HepG2 (cell line): ENCODE results near the gene MYO18A. TPM values are rescaled to one million over a fixed set of nuclear protein-coding genes. Genes with fewer than 3 reads are reported as not detected.

ENCODE experiments used
- ATAC-seq: fragments of 200-7000 bp; cut with Tn5 transposase; 3 replicates; pipeline ENCODE4 v1.9.1; 2020; ENCODE audit warnings: mild to moderate bottlenecking, moderate library complexity
- BruUV-seq: library from RNA; stranded (reverse); fragments of 400-500 nt; replicated peaks from 2 replicates; lab custom pipeline; 2021; lab: Mats Ljungman, UMichigan
- CTCF ChIA-PET: fragments of 300-600 bp; formaldehyde crosslinking; extraction: SDS; loops from one replicate; lab custom pipeline; 2021; ENCODE audit warnings: low total read pairs, inconsistent platforms, low intra/inter-chr PET ratio; lab: Yijun Ruan, JAX
- POLR2A ChIA-PET: fragments of 350-600 bp; sonication (Branson Sonifier 250); formaldehyde crosslinking; loops from one replicate; lab custom pipeline; 2020; ENCODE audit warnings: antibody characterized with exemption, inconsistent platforms; lab: Yijun Ruan, JAX
- DNase-seq: peaks from one replicate; pipeline ENCODE4 v3.0.0-alpha.2; 2015; ENCODE audit warnings: low spot score
- FAIRE-seq: peaks from 3 replicates; lab custom pipeline; 2011; peaks lifted over from hg19 to GRCh38; lab: Jason Lieb, UNC
- H2AFZ ChIP-seq: one replicate; pipeline ENCODE4 v1.6.1; 2011; ENCODE audit warnings: low read length, inconsistent platforms
- H3K27ac ChIP-seq: fragments of 300-600 bp; 3 replicates; pipeline ENCODE4 v1.8.0; 2011; ENCODE audit warnings: mixed run types, mild to moderate bottlenecking, mixed read lengths, low read length, inconsistent platforms; ENCODE audit not compliant: insufficient read depth; ENCODE audit errors: extremely low read length
- H3K27me3 ChIP-seq, 2 experiments: fragments of 200-600 bp in 1 of 2; 2 replicates in 1 of 2; 3 replicates in 1 of 2; pipeline versions ENCODE4 v1.6.0 to v1.8.0; 2011; ENCODE audit warnings: low read length in 2 of 2, mild to moderate bottlenecking in 2 of 2, moderate library complexity in 2 of 2, inconsistent platforms in 1 of 2; ENCODE audit not compliant: insufficient read depth in 2 of 2, control insufficient read depth in 1 of 2
- H3K36me3 ChIP-seq, 2 experiments: fragments of 200-600 bp in 1 of 2; replicated peaks in 1 of 2; 2 replicates in 1 of 2; 3 replicates in 1 of 2; pipeline versions ENCODE4 v1.5.1 to v1.8.0; 2011; ENCODE audit warnings: low read length in 2 of 2, inconsistent platforms in 1 of 2; ENCODE audit not compliant: insufficient read depth in 2 of 2, control insufficient read depth in 1 of 2
- H3K4me1 ChIP-seq: 2 replicates; pipeline ENCODE4 v1.5.1; 2012; ENCODE audit warnings: low read length, inconsistent platforms; ENCODE audit not compliant: insufficient read depth
- H3K4me2 ChIP-seq: 2 replicates; pipeline ENCODE4 v1.6.0; 2011; ENCODE audit warnings: low read depth, low read length, inconsistent platforms
- H3K4me3 ChIP-seq, 3 experiments: fragments of 200-600 bp in 1 of 3; sonication (generic), shearing (Covaris generic) in 1 of 3; replicated peaks in 1 of 3; 2 replicates each; pipeline ENCODE4 v1.5.1; 2011 to 2016; ENCODE audit warnings: low read length in 3 of 3, inconsistent platforms in 2 of 3, low read depth in 2 of 3, mild to moderate bottlenecking in 2 of 3, control low read depth in 1 of 3, mixed read lengths in 1 of 3; ENCODE audit not compliant: insufficient read depth in 1 of 3
- H3K79me2 ChIP-seq: one replicate; pipeline ENCODE4 v1.6.1; 2011; ENCODE audit warnings: low read length, inconsistent platforms; ENCODE audit not compliant: insufficient read depth
- H3K9ac ChIP-seq: 2 replicates; pipeline ENCODE4 v1.6.0; 2011; ENCODE audit warnings: mild to moderate bottlenecking, low read depth, low read length, inconsistent platforms; ENCODE audit not compliant: insufficient read depth
- H3K9me3 ChIP-seq: 2 replicates; pipeline ENCODE4 v1.5.1; 2012; ENCODE audit warnings: mild to moderate bottlenecking, low read length
- H4K20me1 ChIP-seq: 2 replicates; pipeline ENCODE4 v1.6.0; 2011; ENCODE audit warnings: inconsistent platforms, mild to moderate bottlenecking, low read length, moderate library complexity; ENCODE audit not compliant: insufficient read depth
- NFATC3 ChIP-seq: sonication (generic); formaldehyde crosslinking; IDR thresholded peaks from 2 replicates; pipeline ENCODE4 v1.5.1; 2020; ENCODE audit warnings: mild to moderate bottlenecking, missing genetic modification reagents
- PAWR ChIP-seq: sonication (generic); formaldehyde crosslinking; IDR thresholded peaks from 2 replicates; pipeline ENCODE4 v1.4.0; 2020; ENCODE audit warnings: missing genetic modification reagents, mild to moderate bottlenecking, borderline replicate concordance
- PCBP1 ChIP-seq: fragments of 200-400 bp; formaldehyde crosslinking; IDR thresholded peaks from 2 replicates; pipeline ENCODE4 v1.6.1; 2017; ENCODE audit warnings: mild to moderate bottlenecking, low read depth, low read length, borderline replicate concordance
- ZBTB42 ChIP-seq: sonication (generic); formaldehyde crosslinking; IDR thresholded peaks from 2 replicates; pipeline ENCODE4 v1.5.0; 2020; ENCODE audit warnings: mild to moderate bottlenecking, missing genetic modification reagents
- ZNF160 ChIP-seq: sonication (generic); formaldehyde crosslinking; IDR thresholded peaks from 2 replicates; pipeline ENCODE4 v1.8.0; 2022; ENCODE audit warnings: mild to moderate bottlenecking, inconsistent platforms, missing genetic modification reagents
- ZNF224 ChIP-seq: sonication (generic); formaldehyde crosslinking; IDR thresholded peaks from 2 replicates; pipeline ENCODE4 v1.5.0; 2020; ENCODE audit warnings: mild to moderate bottlenecking, missing genetic modification reagents
- ZNF644 ChIP-seq: IDR thresholded peaks from 2 replicates; pipeline ENCODE4 v1.6.1; 2016; ENCODE audit warnings: low read depth
- ZNF713 ChIP-seq: sonication (generic); formaldehyde crosslinking; IDR thresholded peaks from 2 replicates; pipeline ENCODE4 v1.4.0; 2020; ENCODE audit warnings: mild to moderate bottlenecking, missing genetic modification reagents
- ZNF788 ChIP-seq: sonication (generic); formaldehyde crosslinking; IDR thresholded peaks from 2 replicates; pipeline ENCODE4 v1.5.0; 2020; ENCODE audit warnings: mild to moderate bottlenecking, missing genetic modification reagents, borderline replicate concordance
- ZNF841 ChIP-seq: sonication (generic); formaldehyde crosslinking; IDR thresholded peaks from 2 replicates; pipeline ENCODE4 v1.8.1; 2023; ENCODE audit warnings: missing genetic modification reagents, borderline replicate concordance
- WGBS: methylation state at CpG from one replicate; pipeline ENCODE4 v1.1.6; 2017; ENCODE audit warnings: low lambda C conversion rate; 5-methylcytosine and 5-hydroxymethylcytosine counted together
- in situ Hi-C: cut with HindIII; loops from 2 replicates; pipeline ENCODE4 v1.10.0; 2017; ENCODE audit warnings: low pct_unique_long_range_greater_than_20kb; ENCODE audit not compliant: extremely low pct_ligation_motif_present
- intact Hi-C: fragments of 100-400 bp; cut with micrococcal nuclease; formaldehyde crosslinking; loops from one replicate; pipeline ENCODE4 v1.10.0; 2022; ENCODE audit not compliant: unreplicated experiment
- polyA plus RNA-seq, 8 experiments: library from polyadenylated mRNA; depleted of rRNA in 3 of 8; stranded (reverse) in 7 of 8; unstranded in 1 of 8; fragments of >200 nt; fragmentation: Illumina TruSeq in 4 of 8; extraction: Trizol in 4 of 8; gene quantifications; 2 replicates each; pipeline versions ENCODE4 v1.2.1 to v1.2.3, GENCODE V29; 2011 to 2016; ENCODE audit warnings: low read depth in 4 of 8, missing spikeins in 1 of 8, mixed read lengths in 1 of 8; ENCODE audit not compliant: insufficient read depth in 1 of 8
- total RNA-seq, 5 experiments: library from RNA; depleted of rRNA; stranded (reverse); fragments of >200 nt; fragmentation: Illumina TruSeq; extraction: Trizol; gene quantifications; 2 replicates each; pipeline ENCODE4 v1.2.3, GENCODE V29; 2016; ENCODE audit warnings: low read depth in 1 of 5
- TF ChIP-seq, protein P1 (sequence below): sonication (generic); formaldehyde crosslinking; IDR thresholded peaks from 2 replicates; pipeline ENCODE4 v1.8.1; 2023; ENCODE audit warnings: mild to moderate bottlenecking, inconsistent platforms, moderate library complexity, missing genetic modification reagents, borderline replicate concordance
- TF ChIP-seq, protein P2 (sequence below): sonication (generic); formaldehyde crosslinking; IDR thresholded peaks from 2 replicates; pipeline ENCODE4 v1.9.0; 2022; ENCODE audit warnings: low read depth, missing genetic modification reagents
- TF ChIP-seq, protein P3 (sequence below): sonication (generic); formaldehyde crosslinking; IDR thresholded peaks from 2 replicates; pipeline ENCODE4 v1.8.1; 2023; ENCODE audit warnings: mild to moderate bottlenecking, moderate library complexity, missing genetic modification reagents

Gene MYO18A
- total and polyA plus RNA-seq, 2 of the 13 experiments (the other 11 are each of a cell fraction or from before 2014, with no cell fraction given), result 16.8 to 24.8 TPM

DNA sequence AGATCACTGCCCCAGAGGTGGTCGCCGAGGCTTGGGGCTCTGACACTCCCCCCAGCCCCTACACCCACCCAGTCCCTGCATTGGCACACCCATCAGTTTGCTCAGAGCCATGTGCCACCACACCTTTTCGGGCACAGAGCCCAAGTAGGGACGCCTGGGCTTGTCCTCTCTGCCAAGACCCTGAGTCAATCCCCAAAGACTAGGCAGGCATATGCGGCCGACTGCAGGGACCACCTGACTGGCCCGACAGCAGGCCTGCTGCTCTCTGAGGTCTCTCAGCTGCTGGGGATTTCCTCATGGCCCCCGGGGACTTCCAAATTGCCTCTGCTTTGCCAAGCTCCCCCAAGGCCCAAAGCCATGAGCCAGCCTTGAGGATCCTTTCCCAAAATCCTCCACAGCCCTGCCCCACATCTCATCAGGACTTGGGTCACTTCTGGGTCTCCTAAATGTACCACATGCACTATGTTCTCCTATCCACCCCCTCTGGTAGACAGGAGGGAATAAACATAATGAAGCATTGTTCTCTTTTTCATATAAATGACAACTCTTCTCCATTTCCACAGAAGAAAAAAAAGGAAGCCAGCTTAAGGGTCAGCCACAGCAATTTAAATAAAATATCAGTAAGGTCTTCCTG lies 30.6 kb downstream of the MYO18A start:
- FAIRE-seq, result no peak
- in situ Hi-C loops, result loop anchor here (5.0 kb wide), 2 partner anchors 33 to 68 kb away; partner anchors contain the start of gene MYO18A
- CTCF ChIA-PET, result interaction anchor here (1.0 to 4.6 kb wide), 5 partner anchors 28 to 142 kb away, joined by 3 to 44 read pairs (median 4); partner anchors contain the start of gene MYO18A

More for the DNA sequence above, 30.6 kb downstream of the MYO18A start:
- DNase-seq, result no peak
- Histone ChIP-seq H2AFZ (no peak overlapping the region), H3K4me3 (peak overlapping the region; percentile 25 to 55 (median 43); a peak in 3 of 6 replicates), H3K79me2 (peaks cover 52% of the 10 kb centered on the region), H3K27ac (peak overlapping the region; percentile 9), H3K9ac (0 out of 2 replicates have a peak overlapping the region, but pooled peaks have one; percentile 52), H3K4me1 (peaks cover 81% of the 10 kb centered on the region), H3K36me3 (peaks cover 6 to 22% of the 10 kb centered on the region in 2 experiments; a peak in 4 of 5 replicates), H3K27me3 (no peaks in the 10 kb centered on the region), H4K20me1 (peaks cover 20% of the 10 kb centered on the region; the same call in 1 of the 2 replicates), H3K9me3 (no peaks in the 10 kb centered on the region), H3K4me2 (peak overlapping the region; percentile 66)
- no peak for ATAC-seq
- WGBS, result 100% methylated on average over 2 of the region's 8 CpGs
- TF ChIP-seq ZNF224 (CRISPR knock-in tag) (no peak), ZNF644 (CRISPR knock-in tag) (no peak), PAWR (CRISPR knock-in tag) (no peak), ZBTB42 (no peak), ZNF841 (CRISPR knock-in tag) (no peak), ZNF160 (CRISPR knock-in tag) (no peak), ZNF713 (CRISPR knock-in tag) (0 out of 2 replicates have a peak, but pooled peaks have one; percentile 5), ZNF788 (CRISPR knock-in tag) (0 out of 2 replicates have a peak, but pooled peaks have one; percentile 7), PCBP1 (no peak), NFATC3 (CRISPR knock-in tag) (0 out of 2 replicates have a peak, but pooled peaks have one; percentile 12)
- TF ChIP-seq, protein P1, sequence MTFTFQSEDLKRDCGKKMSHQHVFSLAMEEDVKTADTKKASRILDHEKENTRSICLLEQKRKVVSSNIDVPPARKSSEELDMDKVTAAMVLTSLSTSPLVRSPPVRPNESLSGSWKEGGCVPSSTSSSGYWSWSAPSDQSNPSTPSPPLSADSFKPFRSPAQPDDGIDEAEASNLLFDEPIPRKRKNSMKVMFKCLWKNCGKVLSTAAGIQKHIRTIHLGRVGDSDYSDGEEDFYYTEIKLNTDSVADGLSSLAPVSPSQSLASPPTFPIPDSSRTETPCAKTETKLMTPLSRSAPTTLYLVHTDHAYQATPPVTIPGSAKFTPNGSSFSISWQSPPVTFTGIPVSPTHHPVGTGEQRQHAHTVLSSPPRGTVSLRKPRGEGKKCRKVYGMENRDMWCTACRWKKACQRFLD (CRISPR knock-in tag), result no peak
- TF ChIP-seq, protein P2, sequence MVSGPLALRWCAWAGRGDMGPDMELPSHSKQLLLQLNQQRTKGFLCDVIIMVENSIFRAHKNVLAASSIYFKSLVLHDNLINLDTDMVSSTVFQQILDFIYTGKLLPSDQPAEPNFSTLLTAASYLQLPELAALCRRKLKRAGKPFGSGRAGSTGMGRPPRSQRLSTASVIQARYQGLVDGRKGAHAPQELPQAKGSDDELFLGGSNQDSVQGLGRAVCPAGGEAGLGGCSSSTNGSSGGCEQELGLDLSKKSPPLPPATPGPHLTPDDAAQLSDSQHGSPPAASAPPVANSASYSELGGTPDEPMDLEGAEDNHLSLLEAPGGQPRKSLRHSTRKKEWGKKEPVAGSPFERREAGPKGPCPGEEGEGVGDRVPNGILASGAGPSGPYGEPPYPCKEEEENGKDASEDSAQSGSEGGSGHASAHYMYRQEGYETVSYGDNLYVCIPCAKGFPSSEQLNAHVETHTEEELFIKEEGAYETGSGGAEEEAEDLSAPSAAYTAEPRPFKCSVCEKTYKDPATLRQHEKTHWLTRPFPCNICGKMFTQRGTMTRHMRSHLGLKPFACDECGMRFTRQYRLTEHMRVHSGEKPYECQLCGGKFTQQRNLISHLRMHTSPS, result 0 out of 2 replicates have a peak, but pooled peaks have one; percentile 3
- TF ChIP-seq, protein P3, sequence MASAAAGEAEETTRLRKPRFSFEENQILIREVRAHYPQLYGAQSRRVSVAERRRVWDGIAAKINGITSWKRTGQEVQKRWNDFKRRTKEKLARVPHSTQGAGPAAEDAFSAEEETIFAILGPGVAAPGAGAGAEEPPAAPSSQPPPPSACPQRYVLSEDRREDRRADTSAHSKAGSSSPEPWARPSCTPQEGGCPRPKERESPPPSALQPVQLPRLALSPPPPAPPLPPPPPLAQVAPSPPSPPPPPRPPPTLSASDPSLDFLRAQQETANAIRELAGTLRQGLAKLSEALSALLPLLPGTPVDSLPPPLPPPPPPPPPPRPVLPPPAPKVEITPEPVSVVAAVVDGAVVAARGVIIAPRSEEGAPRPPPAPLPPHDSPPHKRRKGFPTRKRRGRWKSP, result no peak
- POLR2A ChIA-PET, result interaction anchor here (0.7 to 21.6 kb wide), 15 partner anchors 11 to 241 kb away, joined by 3 to 618 read pairs (median 5); partner anchors contain the start of genes MYO18A, NUFIP2 and TAOK1
- intact Hi-C loops, result loop anchor here (10.0 kb wide), 2 partner anchors 65 to 145 kb away; partner anchors contain the start of gene NUFIP2
- TSS peak; percentile 25 for BruUV-seq
